Hippocampal formation (tissue), 2 donors: ENCODE data around the gene TREML4.
"Not testable (repeated sequence)": the region's sequence is repeated elsewhere in the genome, so short reads cannot be mapped to it uniquely, and the experiment has no call there.

Experiments used
- DNase-seq, 2 donors: peaks; one replicate each; lab custom pipeline; 2025; lab: John Stamatoyannopoulos, UW

Gene TREML4, protein sequence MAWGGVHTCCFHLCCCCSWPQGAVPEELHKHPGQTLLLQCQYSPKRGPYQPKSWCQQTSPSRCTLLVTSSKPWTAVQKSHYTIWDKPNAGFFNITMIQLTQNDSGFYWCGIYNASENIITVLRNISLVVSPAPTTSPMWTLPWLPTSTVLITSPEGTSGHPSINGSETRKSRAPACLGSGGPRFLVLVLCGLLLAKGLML

GRCh38 chr6:41228096-41228495 lies at the start of gene TREML4:
Gene TREML4, plus strand, starts transcription at chr6:41228349. Its CDS starts 79 bp downstream, at chr6:41228428.
- DNase-seq, result no peak

GRCh38 chr6:41179163-41179562 lies 49.0 kb upstream of the TREML4 start:
- no peak for DNase-seq

- no peak for DNase-seq
Observed at GRCh38 chr6:41181566-41181965, 46.6 kb upstream of the TREML4 start.

DNA sequence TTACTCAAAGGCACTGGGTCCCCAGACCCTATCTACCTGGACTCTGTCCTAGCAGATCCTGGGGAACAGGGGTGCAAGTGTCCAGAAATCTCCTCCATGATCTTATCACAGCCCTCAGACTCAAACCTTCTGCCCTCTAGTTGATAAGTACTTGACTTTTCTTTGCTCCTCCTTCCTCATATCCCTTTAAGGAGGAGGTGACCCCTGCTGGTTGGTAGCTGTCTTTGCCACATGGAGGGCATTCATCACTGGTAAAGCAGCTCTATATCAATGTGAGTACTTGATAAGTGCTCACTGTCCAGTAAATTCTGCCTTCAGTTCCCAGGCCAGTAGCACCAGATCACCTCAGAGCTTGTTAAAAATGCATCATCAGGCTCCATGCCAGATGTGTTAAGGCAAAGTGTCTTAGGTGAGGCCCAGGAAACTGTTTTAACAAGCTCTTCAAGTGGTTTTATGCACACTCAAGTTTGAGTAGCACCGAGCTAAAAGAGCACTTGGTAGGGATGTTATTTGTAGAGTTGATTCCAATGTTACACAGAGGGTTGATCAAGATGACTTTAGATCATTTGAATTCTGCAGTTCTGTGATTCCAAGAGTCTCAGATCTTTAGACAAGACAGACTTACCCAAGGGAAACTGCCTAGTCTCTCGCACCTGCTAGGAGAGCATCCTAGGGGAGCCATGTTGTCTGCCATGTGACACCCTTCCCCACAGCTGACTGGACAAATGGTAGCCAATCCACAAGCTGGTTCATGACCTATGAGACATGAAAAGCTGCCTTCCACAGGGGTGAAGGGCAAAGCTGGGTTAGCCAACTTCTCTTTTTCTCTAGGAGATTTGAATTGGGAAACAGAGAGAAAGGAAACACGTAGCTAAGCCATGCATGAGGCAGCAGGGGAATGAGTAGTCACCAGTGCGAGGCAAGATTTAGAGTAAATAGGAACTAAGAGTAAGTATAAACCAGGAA lies 45.8 kb upstream of the TREML4 start:
- no peak for DNase-seq

GRCh38 chr6:41184761-41185160 lies 43.4 kb upstream of the TREML4 start:
- DNase-seq, result no peak

DNA sequence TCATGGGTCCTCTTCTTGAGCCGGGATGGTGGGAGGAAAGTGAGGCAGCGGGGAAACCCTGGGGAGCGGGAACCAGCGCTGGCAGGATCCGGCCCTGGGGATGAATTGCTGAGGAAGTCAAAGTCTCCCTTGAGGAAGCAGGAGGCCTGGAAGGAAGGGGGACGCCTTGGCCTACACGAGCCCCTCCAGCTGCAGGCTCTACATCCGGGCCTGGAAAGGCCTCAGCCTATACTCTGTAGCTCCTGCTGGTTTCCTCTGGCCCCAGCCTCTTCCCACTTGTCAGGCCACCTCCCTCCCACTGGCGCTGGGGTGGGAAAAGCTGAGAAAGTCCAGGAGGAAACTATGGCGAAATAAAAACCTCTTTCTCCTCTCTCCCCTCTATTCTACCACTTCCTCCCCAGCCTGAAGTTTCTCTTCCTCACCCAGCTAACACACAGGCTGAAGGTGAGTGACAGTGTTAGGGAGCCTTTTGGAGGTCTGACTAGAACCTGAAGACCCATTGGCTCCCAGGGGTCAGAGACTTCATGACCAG lies 42.1 kb upstream of the TREML4 start:
- no peak for DNase-seq

DNA sequence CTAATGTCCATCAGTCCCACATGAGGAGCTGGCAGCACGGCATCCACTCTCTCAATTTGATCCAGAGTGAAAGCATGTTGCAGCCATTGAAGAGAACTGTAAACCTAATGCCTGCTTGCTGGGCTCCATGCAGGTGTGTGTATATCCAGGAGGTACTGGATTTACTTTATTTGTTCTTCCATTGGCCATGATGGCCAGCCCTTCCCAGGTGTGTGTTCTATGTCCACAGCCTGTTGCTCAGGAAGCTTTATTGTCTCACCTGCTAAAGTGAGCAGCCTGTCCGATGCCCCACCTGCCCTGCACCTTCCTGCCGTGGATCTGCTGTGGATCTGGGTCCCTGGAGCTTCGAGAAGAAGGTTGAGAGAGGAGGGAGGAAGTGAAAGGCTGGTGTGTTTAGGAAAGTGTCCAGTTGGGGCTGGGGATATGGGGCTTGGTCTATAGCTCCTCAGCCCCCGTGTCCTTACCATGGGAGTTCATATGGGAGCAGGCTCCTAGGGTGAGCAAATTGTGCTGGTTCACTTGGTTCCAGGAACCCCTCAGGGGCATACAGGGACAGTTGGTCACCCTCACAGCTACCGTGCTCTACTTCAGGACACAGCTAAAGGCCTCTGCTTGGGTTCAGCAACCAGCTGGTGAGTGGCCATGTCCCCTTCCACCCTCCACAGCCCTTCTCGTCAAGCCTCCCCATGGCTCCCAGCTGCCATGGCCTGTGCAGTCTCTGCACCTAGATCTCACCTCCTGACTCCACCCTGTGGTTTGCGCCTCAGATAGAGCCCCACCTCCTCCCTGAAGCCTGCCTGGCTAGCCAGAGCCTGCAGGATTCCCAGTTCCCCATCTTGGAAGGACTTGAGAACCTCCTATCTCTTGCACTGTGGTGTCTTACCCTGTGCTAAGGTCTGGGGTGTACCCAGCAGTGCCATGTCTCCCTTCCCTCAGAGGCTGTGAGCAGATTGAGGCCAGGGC lies 39.9 kb upstream of the TREML4 start:
- DNase-seq, result no peak

DNA sequence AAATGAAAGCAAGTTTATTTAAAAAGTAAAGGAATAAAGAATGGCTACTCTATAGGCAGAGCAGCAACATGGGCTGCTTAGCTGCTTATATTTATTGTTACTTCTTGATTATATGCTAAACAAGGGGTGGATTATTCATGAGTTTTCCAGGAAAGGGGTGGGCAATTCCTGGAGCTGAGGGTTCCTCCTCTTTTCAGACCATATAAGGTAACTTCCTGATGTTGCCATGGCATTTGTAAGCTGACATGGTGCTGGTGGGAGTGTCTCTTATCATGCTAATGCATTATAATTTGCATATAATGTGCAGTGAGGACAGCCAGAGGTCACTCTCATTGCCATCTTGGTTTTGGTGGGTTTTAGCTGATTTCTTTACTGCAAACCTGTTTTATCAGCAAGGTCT lies 39.1 kb upstream of the TREML4 start:
- DNase-seq, result not testable (repeated sequence)

DNA sequence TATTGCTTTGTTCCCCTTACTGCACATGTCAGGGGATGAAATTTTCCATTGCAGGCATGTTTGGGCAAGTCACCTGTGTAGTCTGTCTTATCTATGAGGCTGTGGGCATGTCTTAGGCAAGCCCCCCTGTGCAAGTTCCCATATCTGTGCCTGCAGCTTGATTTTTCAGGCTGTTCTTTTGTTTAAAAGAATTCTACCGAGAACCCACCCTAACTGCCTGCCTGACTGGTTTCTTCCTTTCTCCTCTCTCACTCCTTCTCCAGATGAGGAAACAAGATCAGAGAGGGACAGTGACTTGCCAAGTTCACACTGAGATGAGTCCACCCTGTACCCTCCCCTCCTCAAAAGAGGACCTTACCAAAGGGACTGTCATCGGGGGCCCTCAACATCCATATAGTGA lies 38.2 kb upstream of the TREML4 start:
- DNase-seq, result no peak

DNA sequence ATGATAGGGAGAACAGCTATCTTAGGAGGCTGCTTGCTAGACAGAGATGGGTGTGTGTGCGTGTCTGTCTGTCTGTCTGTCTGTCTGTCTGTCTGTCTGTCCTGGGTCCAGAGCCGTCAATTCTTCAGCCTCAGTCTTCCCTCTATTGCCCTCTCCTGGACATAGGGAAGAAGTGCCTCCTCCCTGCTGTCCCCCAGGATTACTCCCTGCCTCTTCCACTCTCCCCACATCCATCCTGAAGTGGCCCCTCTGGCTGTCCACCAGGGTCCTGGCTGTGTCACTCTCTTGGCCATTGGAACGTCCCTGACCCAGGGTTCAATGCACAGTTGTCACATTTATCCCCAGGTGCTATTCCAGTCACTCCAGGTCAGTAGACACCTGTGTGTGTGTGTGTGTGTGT lies 37.4 kb upstream of the TREML4 start:
- DNase-seq, result no peak

DNA sequence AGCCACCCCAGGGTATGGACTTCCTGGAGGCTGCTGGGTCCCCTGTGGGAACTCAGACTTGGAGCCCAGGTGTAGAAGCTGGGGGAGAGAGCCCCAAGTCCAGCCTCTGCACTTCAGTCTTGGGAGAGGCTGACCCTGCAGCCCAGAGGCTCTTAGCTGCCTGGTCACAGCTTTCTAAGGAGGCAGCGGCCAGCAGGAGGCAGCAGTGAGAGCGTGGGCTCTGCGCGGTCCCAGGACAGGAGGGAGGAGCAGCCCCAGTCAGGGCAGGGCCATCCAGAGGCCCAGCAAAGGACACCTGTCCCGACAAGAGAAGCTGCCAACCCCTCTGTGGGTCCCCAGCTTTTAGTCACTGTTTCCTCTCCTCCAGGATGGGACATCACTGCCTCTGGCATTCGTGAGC lies 36.6 kb upstream of the TREML4 start:
- no peak for DNase-seq

DNA sequence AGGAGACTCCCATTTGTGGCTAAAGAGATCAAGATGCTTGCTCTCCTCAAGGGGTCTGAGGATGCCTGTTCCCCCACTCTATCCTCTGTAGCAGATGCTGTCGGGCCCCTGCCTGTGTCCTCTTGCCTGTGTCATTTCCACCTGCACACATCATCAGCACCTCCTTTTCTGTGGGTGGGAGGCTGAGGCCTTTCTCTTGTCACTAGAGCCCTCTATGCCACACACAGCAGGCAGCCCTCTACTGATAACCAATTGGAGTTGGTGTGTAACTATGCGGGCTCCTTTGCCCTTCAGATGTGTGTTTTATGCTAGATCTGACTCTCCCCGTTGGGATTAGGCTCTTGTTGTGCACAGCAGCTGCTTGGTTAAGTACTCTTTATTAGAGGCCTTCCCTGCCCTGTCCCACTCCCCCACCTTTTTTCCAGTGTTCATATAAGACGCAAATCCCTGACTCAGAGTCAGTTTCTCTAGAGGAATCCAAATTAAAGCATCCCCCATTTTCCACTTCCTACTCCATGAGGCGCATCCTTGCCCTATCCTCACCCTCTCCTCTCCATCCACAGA lies 34.9 kb upstream of the TREML4 start:
- no peak for DNase-seq

- no peak for DNase-seq
Observed at GRCh38 chr6:41193884-41194283, 34.3 kb upstream of the TREML4 start.

DNA sequence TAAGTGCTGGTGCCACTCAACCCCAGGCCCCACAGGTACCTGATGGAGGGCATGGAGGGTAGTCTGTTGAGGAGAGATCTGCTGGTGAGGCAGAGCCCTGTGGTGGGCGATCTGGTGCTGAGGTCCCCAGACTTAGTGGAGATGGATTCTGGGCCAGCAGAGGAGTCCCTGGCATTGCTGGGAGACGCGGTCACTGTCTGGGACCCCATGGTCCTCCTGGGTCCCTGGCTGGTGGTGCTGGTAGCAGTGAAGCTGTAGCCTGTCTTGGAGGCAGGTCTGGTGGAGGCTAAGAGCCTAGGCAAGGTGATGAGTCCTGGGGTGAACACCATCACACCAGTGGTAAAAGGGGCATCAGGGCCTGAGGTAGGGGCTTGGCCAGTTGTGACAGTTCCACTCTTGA lies 33.8 kb upstream of the TREML4 start:
- no peak for DNase-seq

DNA sequence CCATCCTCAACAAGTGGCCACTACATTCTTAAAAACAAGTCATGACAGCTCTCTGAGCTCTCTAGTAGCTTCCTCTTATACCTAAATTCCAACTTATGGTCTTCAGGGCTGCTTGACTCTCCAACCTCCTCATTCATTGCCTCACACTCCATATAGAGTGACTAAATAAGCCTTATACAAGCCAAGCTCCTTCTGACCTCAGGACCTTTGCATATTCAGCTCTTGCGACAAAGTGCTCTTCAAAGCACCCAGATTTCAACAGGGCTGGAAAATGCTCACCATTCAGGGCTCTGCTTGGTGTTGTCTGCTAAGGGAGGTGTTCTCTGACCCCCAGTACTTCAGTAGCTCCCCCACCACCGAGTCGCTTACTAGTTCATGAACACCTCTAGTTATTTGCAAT lies 30.9 kb upstream of the TREML4 start:
- DNase-seq, result no peak

GRCh38 chr6:41199552-41200246 lies 28.4 kb upstream of the TREML4 start:
- DNase-seq, result no peak

GRCh38 chr6:41200296-41200900 lies 27.8 kb upstream of the TREML4 start:
- DNase-seq, result no peak

GRCh38 chr6:41200901-41201763 lies 27.0 kb upstream of the TREML4 start, which contains the start of gene TREML2:
Gene TREML2, minus strand, starts transcription at chr6:41201149. Its CDS starts 141 bp downstream, at chr6:41201008.
- no peak for DNase-seq

DNA sequence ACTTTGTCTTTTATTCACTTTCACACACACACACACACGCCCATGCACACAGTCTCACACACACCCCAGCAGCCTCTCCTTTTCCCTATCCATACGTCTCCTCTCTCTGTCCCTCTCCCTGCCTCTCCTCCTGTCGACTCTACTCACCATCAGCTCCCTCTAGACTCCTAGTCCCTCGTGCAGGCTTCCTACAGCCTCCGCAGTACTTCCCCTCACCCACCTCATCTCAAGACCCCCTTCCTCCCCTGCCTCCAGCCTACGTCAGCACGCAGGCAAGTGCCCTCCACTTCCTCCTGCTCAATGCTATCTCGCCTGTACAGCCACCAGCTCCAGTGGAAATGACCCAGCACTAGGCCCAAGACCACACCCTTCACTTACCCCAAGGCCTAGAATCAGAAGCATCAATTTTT lies 26.4 kb upstream of the TREML4 start:
- no peak for DNase-seq
